GM12892 (cell line): ENCODE results near the gene NDUFS4.
"Not testable (repeated sequence)": the region's sequence is repeated elsewhere in the genome, so short reads cannot be mapped to it uniquely, and the experiment has no call there.

Experiments used
- DNase-seq: peaks from one replicate; pipeline ENCODE4 v3.0.0; 2011; ENCODE audit not compliant: insufficient read length
- FAIRE-seq: peaks from 2 replicates; lab custom pipeline; 2011; peaks lifted over from hg19 to GRCh38; lab: Jason Lieb, UNC
- POLR2A ChIP-seq: IDR thresholded peaks from 2 replicates; pipeline ENCODE4 v1.6.1; 2011; ENCODE audit warnings: low read depth, low read length, control low read depth
- POLR2AphosphoS5 ChIP-seq: IDR thresholded peaks from 2 replicates; pipeline ENCODE4 v1.6.1; 2011; ENCODE audit warnings: low read depth, low read length, control low read depth
- TAF1 ChIP-seq: IDR thresholded peaks from 2 replicates; pipeline ENCODE4 v1.6.1; 2011; ENCODE audit warnings: low read depth, mild to moderate bottlenecking, control low read depth, low read length, borderline replicate concordance

NDUFS4 gene

GRCh38 chr5:53578854-53579253 is 18.4 kb downstream of the NDUFS4 start:
- TF ChIP-seq TAF1 (no peak), POLR2AphosphoS5 (no peak), POLR2A (no peak)
- FAIRE-seq (no peak), DNase-seq (no peak)

GRCh38 chr5:53580547-53580946 is 20.1 kb downstream of the NDUFS4 start:
- no peak for DNase-seq
- TF ChIP-seq POLR2A (no peak), TAF1 (no peak), POLR2AphosphoS5 (no peak)
- no peak for FAIRE-seq

GRCh38 chr5:53582225-53582624 is 21.8 kb downstream of the NDUFS4 start:
- no peak for DNase-seq
- no peak for TF ChIP-seq POLR2A
- no peak for TF ChIP-seq POLR2AphosphoS5
- TF ChIP-seq TAF1, result no peak
- no peak for FAIRE-seq

GRCh38 chr5:53590759-53591158 is 30.3 kb downstream of the NDUFS4 start:
- TF ChIP-seq POLR2A, result no peak
- no peak for TF ChIP-seq POLR2AphosphoS5
- TF ChIP-seq TAF1, result no peak
- FAIRE-seq, result no peak
- DNase-seq, result no peak

- no peak for FAIRE-seq
- TF ChIP-seq POLR2A (no peak), TAF1 (no peak), POLR2AphosphoS5 (no peak)
- no peak for DNase-seq
These were observed 34.0 kb downstream of the NDUFS4 start for GRCh38 chr5:53594419-53594818.

- no peak for DNase-seq
- TF ChIP-seq POLR2AphosphoS5 (no peak), TAF1 (no peak), POLR2A (no peak)
- no peak for FAIRE-seq
These were observed 37.5 kb downstream of the NDUFS4 start for GRCh38 chr5:53597894-53598293.

- FAIRE-seq, result no peak
- TF ChIP-seq TAF1 (no peak), POLR2AphosphoS5 (no peak), POLR2A (no peak)
- no peak for DNase-seq
These were observed 41.1 kb downstream of the NDUFS4 start for GRCh38 chr5:53601570-53601969.

GRCh38 chr5:53603009-53603687 is 42.7 kb downstream of the NDUFS4 start:
- FAIRE-seq, result no peak

GRCh38 chr5:53604309-53604708 is 43.9 kb downstream of the NDUFS4 start:
- TF ChIP-seq TAF1 (no peak), POLR2AphosphoS5 (no peak)
- DNase-seq (no peak), FAIRE-seq (no peak)

More at GRCh38 chr5:53603009-53603687, 42.7 kb downstream of the NDUFS4 start:
- no peak for DNase-seq
- TF ChIP-seq POLR2A, result no peak
- no peak for TF ChIP-seq POLR2AphosphoS5
- no peak for TF ChIP-seq TAF1

- DNase-seq (no peak), FAIRE-seq (no peak)
- TF ChIP-seq POLR2AphosphoS5, result no peak
- TF ChIP-seq POLR2A, result no peak
- TF ChIP-seq TAF1, result no peak
These were observed 47.4 kb downstream of the NDUFS4 start for GRCh38 chr5:53607886-53608285.

- not testable (repeated sequence) for DNase-seq, FAIRE-seq
These were observed 48.5 kb downstream of the NDUFS4 start for GRCh38 chr5:53608897-53609296.

- no peak for TF ChIP-seq POLR2AphosphoS5
- TF ChIP-seq TAF1, result no peak
- no peak for TF ChIP-seq POLR2A
- DNase-seq (no peak), FAIRE-seq (no peak)
These were observed 52.6 kb downstream of the NDUFS4 start for GRCh38 chr5:53613061-53613460.

- TF ChIP-seq TAF1 (no peak), POLR2AphosphoS5 (no peak), POLR2A (no peak)
- DNase-seq (no peak), FAIRE-seq (no peak)
These were observed 53.1 kb downstream of the NDUFS4 start for GRCh38 chr5:53613536-53613935.
